GM19023 (cell line): ENCODE measurements around the gene KIDINS220.

Experiments used
- ATAC-seq: cut with Tn5 transposase; IDR thresholded peaks from one replicate; pipeline ENCODE4 v1.9.1; 2021; ENCODE audit warnings: mild to moderate bottlenecking, moderate library complexity; ENCODE audit not compliant: unreplicated experiment

Gene KIDINS220

GRCh38 chr2:8806885-8807704 is 30.3 kb downstream of the KIDINS220 start:
- ATAC-seq, result no peak

- ATAC-seq, result no peak
These were observed 31.9 kb downstream of the KIDINS220 start for GRCh38 chr2:8805278-8806210.

- ATAC-seq, result peak; percentile 99
These were observed 33.6 kb downstream of the KIDINS220 start for GRCh38 chr2:8803658-8804379.

- ATAC-seq, result no peak
These were observed 34.7 kb downstream of the KIDINS220 start for GRCh38 chr2:8802741-8803140.

GRCh38 chr2:8800821-8801220 is 36.6 kb downstream of the KIDINS220 start:
- ATAC-seq, result no peak

- ATAC-seq, result no peak
These were observed 37.2 kb downstream of the KIDINS220 start for GRCh38 chr2:8800218-8800617.

GRCh38 chr2:8799004-8799403 is 38.4 kb downstream of the KIDINS220 start:
- ATAC-seq, result no peak

GRCh38 chr2:8798393-8798792 is 39.0 kb downstream of the KIDINS220 start:
- no peak for ATAC-seq

- ATAC-seq, result no peak
These were observed 39.7 kb downstream of the KIDINS220 start for GRCh38 chr2:8797682-8798081.

- ATAC-seq, result peak; percentile 76
These were observed 40.4 kb downstream of the KIDINS220 start for GRCh38 chr2:8796878-8797550.

GRCh38 chr2:8796315-8796848 is 41.0 kb downstream of the KIDINS220 start:
- ATAC-seq, result no peak

- ATAC-seq, result no peak
These were observed 42.2 kb downstream of the KIDINS220 start for GRCh38 chr2:8794923-8795825.

- ATAC-seq, result no peak
These were observed 46.7 kb downstream of the KIDINS220 start for GRCh38 chr2:8790739-8791162.

- ATAC-seq, result no peak
These were observed 51.0 kb downstream of the KIDINS220 start for GRCh38 chr2:8786463-8786862.

GRCh38 chr2:8779795-8780671 is 57.4 kb downstream of the KIDINS220 start:
- no peak for ATAC-seq

GRCh38 chr2:8774371-8774770 is 63.0 kb downstream of the KIDINS220 start:
- no peak for ATAC-seq

GRCh38 chr2:8767324-8767723 is 70.1 kb downstream of the KIDINS220 start:
- ATAC-seq, result no peak

- ATAC-seq, result no peak
These were observed 75.8 kb downstream of the KIDINS220 start for GRCh38 chr2:8761529-8762164.
